Stimulated activated effector memory CD8-positive, alpha-beta T cell treated with anti-CD3 and anti-CD28 coated beads, Interleukin-12 subunit alpha, Interleukin-12 subunit beta, amount 100 ng/mL, for 72 hours (primary cell): ENCODE results near the gene PRPF40A.
"Not testable (repeated sequence)": the region's sequence is repeated elsewhere in the genome, so short reads cannot be mapped to it uniquely, and the experiment has no call there.

Experiments used
- ATAC-seq: fragments of 150-1000 bp; cut with Tn5 transposase; 2 replicates; pipeline ENCODE4 v1.10.0; 2021
- DNase-seq, 2 donors: peaks; one replicate each; pipeline ENCODE4 v3.0.0; 2021 to 2022; ENCODE audit warnings: low spot score in 2 of 2
- H3K27ac Mint-ChIP-seq: one replicate; pipeline ENCODE4 v1.8.0; 2022; ENCODE audit warnings: mild to moderate bottlenecking, mixed read lengths
- H3K36me3 Mint-ChIP-seq: one replicate; pipeline ENCODE4 v1.8.0; 2022; ENCODE audit warnings: mild to moderate bottlenecking, mixed read lengths
- H3K4me1 Mint-ChIP-seq: one replicate; pipeline ENCODE4 v1.8.0; 2022; ENCODE audit warnings: mixed read lengths
- H3K4me3 Mint-ChIP-seq: one replicate; pipeline ENCODE4 v1.8.0; 2022; ENCODE audit warnings: mild to moderate bottlenecking, mixed read lengths
- H3K9me3 Mint-ChIP-seq: one replicate; pipeline ENCODE4 v1.8.0; 2022; ENCODE audit warnings: mixed read lengths

Gene PRPF40A

GRCh38 chr2:152717228-152718075 is at the start of gene PRPF40A:
TSS of gene PRPF40A (minus strand) at chr2:152717461. CDS start at chr2:152717439, 22 bp downstream.
- DNase-seq (peak; percentile 92 to 96), ATAC-seq (peak; percentile 88)
- H3K27ac Mint-ChIP-seq, result peak within 1 kb of the TSS; percentile 99
- H3K4me3 Mint-ChIP-seq, result peak within 1 kb of the TSS; percentile 99
- peaks cover 49% of the 10 kb centered on the region for H3K4me1 Mint-ChIP-seq
- no peaks in the 10 kb centered on the region for H3K9me3 Mint-ChIP-seq
- H3K36me3 Mint-ChIP-seq, result peaks cover 85% of the 10 kb centered on the region

- Mint-ChIP-seq H3K27ac (no peak overlapping the region), H3K36me3 (peaks cover 13% of the 10 kb centered on the region), H3K4me3 (no peak overlapping the region), H3K4me1 (no peaks in the 10 kb centered on the region), H3K9me3 (no peaks in the 10 kb centered on the region)
- DNase-seq (no peak), ATAC-seq (no peak)
These were observed 49.7 kb upstream of the PRPF40A start for GRCh38 chr2:152766928-152767327.

GRCh38 chr2:152763651-152764050 is 46.4 kb upstream of the PRPF40A start:
- Mint-ChIP-seq H3K36me3 (peaks cover 26% of the 10 kb centered on the region), H3K4me1 (no peaks in the 10 kb centered on the region), H3K9me3 (no peaks in the 10 kb centered on the region), H3K27ac (no peak overlapping the region), H3K4me3 (no peak overlapping the region)
- DNase-seq, result no peak
- no peak for ATAC-seq

- DNase-seq, H3K27ac Mint-ChIP-seq, H3K9me3 Mint-ChIP-seq, H3K4me3 Mint-ChIP-seq, H3K4me1 Mint-ChIP-seq, ATAC-seq: not testable (repeated sequence)
- peaks cover 26% of the 10 kb centered on the region for H3K36me3 Mint-ChIP-seq
These were observed 45.9 kb upstream of the PRPF40A start for GRCh38 chr2:152763208-152763607.

GRCh38 chr2:152762202-152762601 is 44.9 kb upstream of the PRPF40A start:
- Mint-ChIP-seq H3K9me3 (no peaks in the 10 kb centered on the region), H3K4me3 (no peak overlapping the region), H3K4me1 (no peaks in the 10 kb centered on the region), H3K36me3 (peaks cover 28% of the 10 kb centered on the region), H3K27ac (no peak overlapping the region)
- ATAC-seq (no peak), DNase-seq (no peak)

- no peak overlapping the region for H3K27ac Mint-ChIP-seq
- ATAC-seq, result no peak
These were observed 44.0 kb upstream of the PRPF40A start for GRCh38 chr2:152761214-152761613.

GRCh38 chr2:152759290-152760072 is 42.2 kb upstream of the PRPF40A start:
- DNase-seq (no peak), ATAC-seq (peak; percentile 76)
- H3K4me1 Mint-ChIP-seq, result no peaks in the 10 kb centered on the region
- H3K9me3 Mint-ChIP-seq, result no peaks in the 10 kb centered on the region
- no peak overlapping the region for H3K4me3 Mint-ChIP-seq
- H3K36me3 Mint-ChIP-seq, result peaks cover 48% of the 10 kb centered on the region
- H3K27ac Mint-ChIP-seq, result no peak overlapping the region

More at GRCh38 chr2:152761214-152761613, 44.0 kb upstream of the PRPF40A start:
- Mint-ChIP-seq H3K36me3 (peaks cover 38% of the 10 kb centered on the region), H3K4me1 (no peaks in the 10 kb centered on the region), H3K9me3 (no peaks in the 10 kb centered on the region), H3K4me3 (no peak overlapping the region)
- no peak for DNase-seq

- Mint-ChIP-seq H3K4me3 (no peak overlapping the region), H3K9me3 (no peaks in the 10 kb centered on the region), H3K36me3 (peaks cover 43% of the 10 kb centered on the region), H3K4me1 (no peaks in the 10 kb centered on the region), H3K27ac (no peak overlapping the region)
- ATAC-seq, result no peak
- no peak for DNase-seq
These were observed 37.8 kb upstream of the PRPF40A start for GRCh38 chr2:152755029-152755428.

- peaks cover 39% of the 10 kb centered on the region for H3K36me3 Mint-ChIP-seq
- not testable (repeated sequence) for H3K9me3 Mint-ChIP-seq, H3K27ac Mint-ChIP-seq
These were observed 30.5 kb upstream of the PRPF40A start for GRCh38 chr2:152747751-152748150.

GRCh38 chr2:152743002-152743401 is 25.7 kb upstream of the PRPF40A start:
- H3K27ac Mint-ChIP-seq, result no peak overlapping the region
- ATAC-seq (no peak), DNase-seq (no peak)
- H3K4me3 Mint-ChIP-seq, result no peak overlapping the region
- H3K4me1 Mint-ChIP-seq, result no peaks in the 10 kb centered on the region
- no peaks in the 10 kb centered on the region for H3K9me3 Mint-ChIP-seq
- H3K36me3 Mint-ChIP-seq, result peaks cover 24% of the 10 kb centered on the region

More at GRCh38 chr2:152747751-152748150, 30.5 kb upstream of the PRPF40A start:
- not testable (repeated sequence) for H3K4me1 Mint-ChIP-seq, DNase-seq, ATAC-seq, H3K4me3 Mint-ChIP-seq

GRCh38 chr2:152740743-152741328 is 23.6 kb upstream of the PRPF40A start:
- Mint-ChIP-seq H3K4me3 (no peak overlapping the region), H3K4me1 (no peaks in the 10 kb centered on the region), H3K36me3 (peaks cover 34% of the 10 kb centered on the region), H3K27ac (no peak overlapping the region), H3K9me3 (no peaks in the 10 kb centered on the region)
- ATAC-seq, result no peak
- DNase-seq, result no peak

- Mint-ChIP-seq H3K36me3 (peaks cover 38% of the 10 kb centered on the region), H3K27ac (peak overlapping the region; percentile 11)
- H3K9me3 Mint-ChIP-seq, H3K4me3 Mint-ChIP-seq, H3K4me1 Mint-ChIP-seq, ATAC-seq, DNase-seq: not testable (repeated sequence)
These were observed 22.4 kb upstream of the PRPF40A start for GRCh38 chr2:152739705-152740104.

- ATAC-seq (no peak), DNase-seq (no peak)
- Mint-ChIP-seq H3K36me3 (peaks cover 38% of the 10 kb centered on the region), H3K4me1 (no peaks in the 10 kb centered on the region), H3K27ac (no peak overlapping the region), H3K9me3 (no peaks in the 10 kb centered on the region), H3K4me3 (no peak overlapping the region)
These were observed 21.2 kb upstream of the PRPF40A start for GRCh38 chr2:152738438-152738837.

GRCh38 chr2:152737509-152737908 is 20.2 kb upstream of the PRPF40A start:
- not testable (repeated sequence) for H3K27ac Mint-ChIP-seq, H3K4me1 Mint-ChIP-seq, DNase-seq, H3K9me3 Mint-ChIP-seq, H3K4me3 Mint-ChIP-seq, ATAC-seq
- H3K36me3 Mint-ChIP-seq, result peaks cover 38% of the 10 kb centered on the region

GRCh38 chr2:152730591-152731333 is 13.5 kb upstream of the PRPF40A start:
- H3K4me3 Mint-ChIP-seq, result no peak overlapping the region
- peak in 1 of 2 donors; percentile 56 for DNase-seq

More at GRCh38 chr2:152730591-152731333, 13.5 kb upstream of the PRPF40A start:
- Mint-ChIP-seq H3K36me3 (peaks cover 11% of the 10 kb centered on the region), H3K27ac (no peak overlapping the region), H3K9me3 (no peaks in the 10 kb centered on the region), H3K4me1 (peaks cover 20% of the 10 kb centered on the region)
- ATAC-seq, result peak; percentile 93
